Smooth muscle cell (in vitro differentiated cells): ENCODE measurements around the gene S1PR2. TPM values are rescaled to one million over a fixed set of nuclear protein-coding genes. Genes with fewer than 3 reads are reported as not detected.

Experiments used
- DNase-seq: peaks from one replicate; lab custom pipeline; 2025; ENCODE audit not compliant: unreplicated experiment; lab: John Stamatoyannopoulos, UW
- H2AFZ ChIP-seq: fragments of 200-600 bp; sonication (generic); 2 replicates; pipeline ENCODE4 v1.6.0; 2016; ENCODE audit warnings: antibody characterized with exemption, low read depth, mild to moderate bottlenecking
- H3F3A ChIP-seq: fragments of 200-600 bp; sonication (generic); 2 replicates; pipeline ENCODE4 v1.6.0; 2017; ENCODE audit warnings: antibody characterized with exemption, low read depth
- H3K27ac ChIP-seq: fragments of 200-600 bp; sonication (generic); 2 replicates; pipeline ENCODE4 v1.5.1; 2016; ENCODE audit warnings: low read depth, mild to moderate bottlenecking
- H3K27me3 ChIP-seq: fragments of 200-600 bp; sonication (generic); 2 replicates; pipeline ENCODE4 v1.6.1; 2016; ENCODE audit warnings: low read depth, mild to moderate bottlenecking
- H3K36me3 ChIP-seq: fragments of 200-600 bp; sonication (generic); 2 replicates; pipeline ENCODE4 v1.5.1; 2016; ENCODE audit warnings: low read depth
- H3K4me1 ChIP-seq: fragments of 200-600 bp; sonication (generic); 2 replicates; pipeline ENCODE4 v1.5.1; 2016; ENCODE audit warnings: low read depth
- H3K4me2 ChIP-seq: fragments of 200-600 bp; sonication (generic); 2 replicates; pipeline ENCODE4 v1.6.0; 2016; ENCODE audit warnings: mild to moderate bottlenecking
- H3K4me3 ChIP-seq: fragments of 200-600 bp; sonication (generic); 2 replicates; pipeline ENCODE4 v1.5.1; 2016; ENCODE audit warnings: mild to moderate bottlenecking
- H3K79me2 ChIP-seq: fragments of 200-600 bp; sonication (generic); 2 replicates; pipeline ENCODE4 v1.6.0; 2016; ENCODE audit warnings: low read depth, mild to moderate bottlenecking
- H3K9ac ChIP-seq: fragments of 200-600 bp; sonication (generic); 2 replicates; pipeline ENCODE4 v1.6.0; 2016; ENCODE audit warnings: low read depth
- H3K9me3 ChIP-seq: fragments of 200-600 bp; sonication (generic); replicated peaks from 2 replicates; pipeline ENCODE4 v1.5.1; 2016; ENCODE audit warnings: low read depth
- H4K20me1 ChIP-seq: fragments of 200-600 bp; sonication (generic); 2 replicates; pipeline ENCODE4 v1.6.0; 2016; ENCODE audit warnings: low read depth
- WGBS: methylation state at CpG from one replicate; pipeline ENCODE4 v1.1.7; 2016; ENCODE audit warnings: low lambda C conversion rate; 5-methylcytosine and 5-hydroxymethylcytosine counted together
- polyA plus RNA-seq: library from polyadenylated mRNA; unstranded; fragments of >200 nt; fragmentation: Nextera tagmentation; extraction: Ambion mirVana; gene quantifications from 2 replicates; pipeline ENCODE4 v1.2.1, GENCODE V29; 2016
- total RNA-seq: library from RNA; depleted of rRNA; stranded (reverse); fragments of >200 nt; gene quantifications from 2 replicates; pipeline ENCODE4 v1.2.3, GENCODE V29; 2014
- TF ChIP-seq, protein P1 (sequence below): fragments of 200-600 bp; sonication (generic); IDR thresholded peaks from 2 replicates; pipeline ENCODE4 v1.5.1; 2017; ENCODE audit warnings: borderline replicate concordance, mild to moderate bottlenecking, antibody characterized with exemption; ENCODE audit not compliant: insufficient read depth, poor library complexity, severe bottlenecking

The S1PR2 gene
- total and polyA plus RNA-seq, 2 experiments from 2014 or later = 6.5 to 9.8 TPM

DNA sequence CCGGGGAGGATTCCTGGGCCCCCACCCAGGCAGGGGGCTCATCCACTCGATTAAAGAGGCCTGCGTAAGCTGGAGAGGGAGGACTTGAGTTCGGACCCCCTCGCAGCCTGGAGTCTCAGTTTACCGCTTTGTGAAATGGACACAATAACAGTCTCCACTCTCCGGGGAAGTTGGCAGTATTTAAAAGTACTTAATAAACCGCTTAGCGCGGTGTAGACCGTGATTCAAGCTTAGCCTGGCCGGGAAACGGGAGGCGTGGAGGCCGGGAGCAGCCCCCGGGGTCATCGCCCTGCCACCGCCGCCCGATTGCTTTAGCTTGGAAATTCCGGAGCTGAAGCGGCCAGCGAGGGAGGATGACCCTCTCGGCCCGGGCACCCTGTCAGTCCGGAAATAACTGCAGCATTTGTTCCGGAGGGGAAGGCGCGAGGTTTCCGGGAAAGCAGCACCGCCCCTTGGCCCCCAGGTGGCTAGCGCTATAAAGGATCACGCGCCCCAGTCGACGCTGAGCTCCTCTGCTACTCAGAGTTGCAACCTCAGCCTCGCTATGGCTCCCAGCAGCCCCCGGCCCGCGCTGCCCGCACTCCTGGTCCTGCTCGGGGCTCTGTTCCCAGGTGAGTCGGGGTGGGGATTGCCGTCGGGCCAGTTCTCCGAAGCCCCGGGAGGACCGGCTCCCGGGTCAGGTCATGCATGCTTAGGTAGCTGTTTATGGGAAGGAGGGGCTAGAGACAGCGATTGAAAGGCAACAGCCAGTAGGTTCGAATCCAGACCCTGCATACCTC lies 39.7 kb upstream of the S1PR2 start, which contains the start of gene ICAM1:
Gene ICAM1, plus strand, starts transcription at position 505 of the 779 bp plus-strand sequence. Its CDS starts 40 bp downstream, at position 545.
- Histone ChIP-seq H2AFZ (peak within 1 kb of the TSS; percentile 88), H3K79me2 (no peaks in the 10 kb centered on the region), H3K4me3 (peak within 1 kb of the TSS; percentile 45), H3K4me2 (peak within 1 kb of the TSS; percentile 83), H4K20me1 (no peaks in the 10 kb centered on the region), H3K27me3 (peaks cover 9% of the 10 kb centered on the region), H3K9ac (peak within 1 kb of the TSS; percentile 19), H3K36me3 (no peaks in the 10 kb centered on the region), H3K27ac (no peak within 1 kb of the TSS), H3K9me3 (no peaks in the 10 kb centered on the region), H3F3A (no peaks in the 10 kb centered on the region), H3K4me1 (no peaks in the 10 kb centered on the region)
- no peak for DNase-seq
- TF ChIP-seq, protein P1, sequence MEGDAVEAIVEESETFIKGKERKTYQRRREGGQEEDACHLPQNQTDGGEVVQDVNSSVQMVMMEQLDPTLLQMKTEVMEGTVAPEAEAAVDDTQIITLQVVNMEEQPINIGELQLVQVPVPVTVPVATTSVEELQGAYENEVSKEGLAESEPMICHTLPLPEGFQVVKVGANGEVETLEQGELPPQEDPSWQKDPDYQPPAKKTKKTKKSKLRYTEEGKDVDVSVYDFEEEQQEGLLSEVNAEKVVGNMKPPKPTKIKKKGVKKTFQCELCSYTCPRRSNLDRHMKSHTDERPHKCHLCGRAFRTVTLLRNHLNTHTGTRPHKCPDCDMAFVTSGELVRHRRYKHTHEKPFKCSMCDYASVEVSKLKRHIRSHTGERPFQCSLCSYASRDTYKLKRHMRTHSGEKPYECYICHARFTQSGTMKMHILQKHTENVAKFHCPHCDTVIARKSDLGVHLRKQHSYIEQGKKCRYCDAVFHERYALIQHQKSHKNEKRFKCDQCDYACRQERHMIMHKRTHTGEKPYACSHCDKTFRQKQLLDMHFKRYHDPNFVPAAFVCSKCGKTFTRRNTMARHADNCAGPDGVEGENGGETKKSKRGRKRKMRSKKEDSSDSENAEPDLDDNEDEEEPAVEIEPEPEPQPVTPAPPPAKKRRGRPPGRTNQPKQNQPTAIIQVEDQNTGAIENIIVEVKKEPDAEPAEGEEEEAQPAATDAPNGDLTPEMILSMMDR = no peak
- WGBS = 6% methylated on average over 51 of the region's 51 CpGs

DNA sequence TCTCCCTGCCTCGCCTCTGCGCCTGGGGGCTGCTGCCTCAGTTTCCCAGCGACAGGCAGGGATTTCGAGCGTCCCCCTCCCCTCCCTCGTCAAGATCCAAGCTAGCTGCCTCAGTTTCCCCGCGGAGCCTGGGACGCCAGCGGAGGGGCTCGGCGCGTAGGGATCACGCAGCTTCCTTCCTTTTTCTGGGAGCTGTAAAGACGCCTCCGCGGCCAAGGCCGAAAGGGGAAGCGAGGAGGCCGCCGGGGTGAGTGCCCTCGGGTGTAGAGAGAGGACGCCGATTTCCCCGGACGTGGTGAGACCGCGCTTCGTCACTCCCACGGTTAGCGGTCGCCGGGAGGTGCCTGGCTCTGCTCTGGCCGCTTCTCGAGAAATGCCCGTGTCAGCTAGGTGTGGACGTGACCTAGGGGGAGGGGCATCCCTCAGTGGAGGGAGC lies 39.1 kb upstream of the S1PR2 start:
- Histone ChIP-seq H3K27ac (no peak overlapping the region), H3K9ac (peak overlapping the region; percentile 19), H3F3A (no peaks in the 10 kb centered on the region), H3K79me2 (no peaks in the 10 kb centered on the region), H3K27me3 (peaks cover 9% of the 10 kb centered on the region), H3K4me3 (peak overlapping the region; percentile 45), H3K36me3 (no peaks in the 10 kb centered on the region), H4K20me1 (no peaks in the 10 kb centered on the region), H3K9me3 (no peaks in the 10 kb centered on the region), H3K4me2 (peak overlapping the region; percentile 83), H3K4me1 (no peaks in the 10 kb centered on the region), H2AFZ (peak overlapping the region; percentile 88)
- TF ChIP-seq, protein P1 = no peak
- DNase-seq = no peak
- WGBS = 12% methylated on average over 37 of the region's 37 CpGs

DNA sequence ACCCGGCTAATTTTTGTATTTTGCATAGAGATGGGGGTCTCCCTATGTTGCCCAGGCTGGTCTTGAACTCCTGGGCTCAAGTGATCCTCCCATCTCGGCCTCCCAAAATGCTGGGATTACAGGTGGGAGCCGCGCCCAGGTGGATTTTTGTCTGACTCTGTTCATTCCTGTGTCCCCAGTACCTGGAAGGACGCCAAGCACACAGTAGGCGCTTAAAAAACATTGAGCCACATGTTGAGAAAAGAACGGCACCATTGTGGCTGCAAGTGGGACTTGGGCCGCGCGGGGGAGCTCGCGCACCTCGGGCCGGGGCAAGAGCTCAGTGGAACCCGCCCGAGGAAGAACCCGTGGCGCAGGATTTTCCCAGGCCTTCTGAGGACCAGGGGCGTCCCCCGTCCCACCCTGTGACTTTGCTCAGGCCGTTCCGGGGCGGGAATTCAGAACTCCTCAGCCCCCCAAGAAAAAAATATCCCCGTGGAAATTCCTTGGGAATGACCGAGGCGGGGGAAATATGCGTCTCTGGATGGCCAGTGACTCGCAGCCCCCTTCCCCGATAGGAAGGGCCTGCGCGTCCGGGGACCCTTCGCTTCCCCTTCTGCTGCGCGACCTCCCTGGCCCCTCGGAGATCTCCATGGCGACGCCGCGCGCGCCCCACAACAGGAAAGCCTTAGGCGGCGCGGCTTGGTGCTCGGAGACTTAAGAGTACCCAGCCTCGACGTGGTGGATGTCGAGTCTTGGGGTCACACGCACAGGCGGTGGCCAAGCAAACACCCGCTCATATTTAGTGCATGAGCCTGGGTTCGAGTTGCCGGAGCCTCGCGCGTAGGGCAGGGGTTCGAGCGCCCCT lies 38.4 kb upstream of the S1PR2 start:
- no peaks in the 10 kb centered on the region for H3K79me2 ChIP-seq
- no peaks in the 10 kb centered on the region for H3K4me1 ChIP-seq
- H3K36me3 ChIP-seq = no peaks in the 10 kb centered on the region
- peaks cover 9% of the 10 kb centered on the region for H3K27me3 ChIP-seq
- peak overlapping the region; percentile 83 for H3K4me2 ChIP-seq
- peak; percentile 54 for DNase-seq
- H3F3A ChIP-seq = no peaks in the 10 kb centered on the region
- H3K27ac ChIP-seq = no peak overlapping the region
- TF ChIP-seq, protein P1 = peak; percentile 91
- H3K4me3 ChIP-seq = peak overlapping the region; percentile 45
- H4K20me1 ChIP-seq = no peaks in the 10 kb centered on the region
- peak overlapping the region; percentile 88 for H2AFZ ChIP-seq
- H3K9ac ChIP-seq = peak overlapping the region; percentile 19
- H3K9me3 ChIP-seq = no peaks in the 10 kb centered on the region
- WGBS = 12% methylated on average over 59 of the region's 59 CpGs
